Prostate gland (tissue), 2 donors: Measurements from ENCODE around the gene CCDC127.

Experiments used
- CTCF ChIP-seq, 4 experiments: fragments of 200-600 bp in 2 of 4; fragments of 450-650 bp in 2 of 4; sonication (generic) in 2 of 4; IDR thresholded peaks; 1 replicate in 3 of 4; 2 replicates in 1 of 4; pipeline ENCODE4 v1.5.1; 2016 to 2019; ENCODE audit warnings: antibody characterized with exemption in 4 of 4, mild to moderate bottlenecking in 2 of 4, moderate library complexity in 2 of 4
- POLR2A ChIP-seq: fragments of 450-650 bp; IDR thresholded peaks from one replicate; pipeline ENCODE4 v1.6.1; 2016; ENCODE audit warnings: antibody characterized with exemption, mild to moderate bottlenecking
- POLR2AphosphoS5 ChIP-seq: sonication (generic); formaldehyde crosslinking; IDR thresholded peaks from one replicate; pipeline ENCODE4 v1.6.1; 2017; ENCODE audit warnings: antibody characterized with exemption

DNA sequence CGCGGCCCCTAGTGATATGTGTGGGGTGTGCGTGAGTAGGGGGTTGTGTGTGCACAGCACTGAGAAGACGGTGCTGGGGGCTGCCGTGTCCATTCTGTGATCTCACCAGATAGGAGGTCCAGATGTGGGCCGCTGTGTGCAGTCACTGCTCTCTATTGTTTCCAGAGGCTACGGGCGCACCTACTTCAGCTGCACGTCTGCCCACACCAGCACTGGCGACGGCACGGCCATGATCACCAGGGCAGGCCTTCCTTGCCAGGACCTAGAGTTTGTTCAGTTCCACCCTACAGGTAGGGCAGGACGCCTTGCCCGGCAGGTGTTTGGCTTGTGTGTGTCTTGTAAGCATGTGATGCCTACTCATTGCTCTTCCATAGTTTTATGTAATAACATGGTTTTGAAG, 12.8 kb upstream of the CCDC127 start:
- TF ChIP-seq CTCF (IDR thresholded peaks at IDR 0.05): no peak
- no peak for TF ChIP-seq POLR2A
- TF ChIP-seq POLR2AphosphoS5: no peak
